ENCODE results near the gene C1orf141.
"Not testable (repeated sequence)": the region's sequence is repeated elsewhere in the genome, so short reads cannot be mapped to it uniquely, and the experiment has no call there.

C1orf141 gene

GRCh38 chr1:67134695-67135094 is at the start of gene C1orf141:
Gene C1orf141, minus strand, starts transcription at chr1:67134970. Its CDS starts 7,730 bp downstream, at chr1:67127240.
- no peak for DNase-seq (ENCODE audit: low read depth in 2 of 2, low spot score in 1 of 2)

GRCh38 chr1:67175530-67176087 is 40.8 kb upstream of the C1orf141 start:
- DNase-seq (ENCODE audit: low read depth in 2 of 2, low spot score in 1 of 2): no peak

- DNase-seq (ENCODE audit: low read depth in 2 of 2, low spot score in 1 of 2): no peak
Observed at GRCh38 chr1:67174716-67175284, 40.0 kb upstream of the C1orf141 start.

GRCh38 chr1:67173988-67174387 is 39.2 kb upstream of the C1orf141 start:
- no peak for DNase-seq (ENCODE audit: low read depth in 2 of 2, low spot score in 1 of 2)

- no peak for DNase-seq (ENCODE audit: low read depth in 2 of 2, low spot score in 1 of 2)
Observed at GRCh38 chr1:67171978-67172377, 37.2 kb upstream of the C1orf141 start.

GRCh38 chr1:67171574-67171955 is 36.8 kb upstream of the C1orf141 start:
- no peak for DNase-seq (ENCODE audit: low read depth in 2 of 2, low spot score in 1 of 2)

- no peak for DNase-seq (ENCODE audit: low read depth in 2 of 2, low spot score in 1 of 2)
Observed at GRCh38 chr1:67170751-67171573, 36.2 kb upstream of the C1orf141 start.

- DNase-seq (ENCODE audit: low read depth in 2 of 2, low spot score in 1 of 2): no peak
Observed at GRCh38 chr1:67169932-67170331, 35.2 kb upstream of the C1orf141 start.

- DNase-seq (ENCODE audit: low read depth in 2 of 2, low spot score in 1 of 2): no peak
Observed at GRCh38 chr1:67169496-67169895, 34.7 kb upstream of the C1orf141 start.

GRCh38 chr1:67166196-67166595 is 31.4 kb upstream of the C1orf141 start, which contains the start of gene IL23R:
Gene IL23R, plus strand, starts transcription at chr1:67166454. Its CDS starts 1,667 bp downstream, at chr1:67168121.
- DNase-seq (ENCODE audit: low read depth in 2 of 2, low spot score in 1 of 2): no peak

GRCh38 chr1:67165468-67166041 is 30.8 kb upstream of the C1orf141 start:
- no peak for DNase-seq (ENCODE audit: low read depth in 2 of 2, low spot score in 1 of 2)

GRCh38 chr1:67162954-67163353 is 28.2 kb upstream of the C1orf141 start:
- no peak for DNase-seq (ENCODE audit: low read depth in 2 of 2, low spot score in 1 of 2)

- DNase-seq (ENCODE audit: low read depth in 2 of 2, low spot score in 1 of 2): no peak
Observed at GRCh38 chr1:67159233-67159632, 24.5 kb upstream of the C1orf141 start.

- DNase-seq (ENCODE audit: low read depth in 2 of 2, low spot score in 1 of 2): no peak
Observed at GRCh38 chr1:67158401-67158800, 23.6 kb upstream of the C1orf141 start.

GRCh38 chr1:67150931-67151330 is 16.2 kb upstream of the C1orf141 start:
- no peak for DNase-seq (ENCODE audit: low read depth in 2 of 2, low spot score in 1 of 2)

GRCh38 chr1:67149179-67149770 is 14.5 kb upstream of the C1orf141 start:
- peak in 1 of 2 donors; percentile 17 for DNase-seq (ENCODE audit: low read depth in 2 of 2, low spot score in 1 of 2)

GRCh38 chr1:67148516-67149178 is 13.9 kb upstream of the C1orf141 start:
- DNase-seq (ENCODE audit: low read depth in 2 of 2, low spot score in 1 of 2): no peak

- DNase-seq (ENCODE audit: low read depth in 2 of 2, low spot score in 1 of 2): not testable (repeated sequence)
Observed at GRCh38 chr1:67147973-67148372, 13.2 kb upstream of the C1orf141 start.

- DNase-seq (ENCODE audit: low read depth in 2 of 2, low spot score in 1 of 2): no peak
Observed at GRCh38 chr1:67146539-67146938, 11.8 kb upstream of the C1orf141 start.

- no peak for DNase-seq (ENCODE audit: low read depth in 2 of 2, low spot score in 1 of 2)
Observed at GRCh38 chr1:67146101-67146500, 11.3 kb upstream of the C1orf141 start.

GRCh38 chr1:67144696-67145095 is 9.9 kb upstream of the C1orf141 start:
- no peak for DNase-seq (ENCODE audit: low read depth in 2 of 2, low spot score in 1 of 2)

All from stimulated activated CD8-positive, alpha-beta memory T cell treated with anti-CD3 and anti-CD28 coated beads, Interleukin-4, amount 100 ng/mL, for 1 hour (primary cell).